ENCODE data around the gene LPIN2. TPM values are rescaled to one million over a fixed set of nuclear protein-coding genes. Genes with fewer than 3 reads are reported as not detected.

Gene LPIN2
- total and polyA plus RNA-seq, 2 of the 4 experiments (the other 2 are of a cell fraction): 16.2 to 21.9 TPM

DNA sequence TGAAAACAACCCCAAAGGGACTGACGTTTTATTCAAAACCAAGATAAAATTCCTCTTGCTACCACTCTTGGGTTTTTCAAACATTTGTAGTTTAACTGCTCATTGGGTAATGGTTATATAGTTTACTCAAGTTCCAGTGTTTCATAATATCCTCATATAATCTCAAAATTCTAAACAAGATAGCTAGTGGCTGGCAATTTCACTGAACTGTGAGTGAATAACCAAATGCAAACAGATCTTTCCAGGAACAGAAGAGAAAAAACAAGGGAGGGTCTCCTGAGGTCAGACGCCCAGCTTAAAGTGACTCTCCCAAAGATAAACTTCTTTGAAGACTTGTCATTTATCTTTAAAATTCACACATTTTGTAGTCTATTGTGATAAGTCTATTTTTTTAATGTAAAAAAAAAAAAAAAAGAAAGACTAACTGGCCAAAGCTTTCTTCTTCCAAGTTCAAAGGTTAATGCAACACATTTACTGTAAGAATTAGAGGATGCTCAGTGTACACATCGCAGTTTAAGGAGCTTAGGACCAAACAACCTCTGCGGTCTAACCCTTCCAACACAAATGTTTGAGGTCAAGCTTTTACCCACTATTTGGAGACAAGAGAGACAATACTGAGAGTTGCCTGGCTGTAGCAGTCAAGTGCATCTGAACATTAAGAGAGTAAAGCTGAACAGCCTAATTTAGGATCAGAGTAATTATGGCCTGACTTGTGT lies 26.6 kb downstream of the LPIN2 start:
- ATAC-seq (ENCODE audit: low read depth) (peak; percentile 45), DNase-seq (peak; percentile 58)
- Histone ChIP-seq H2BK5ac (ENCODE audit: low read depth, low read length, poor library complexity, severe bottlenecking) (peak overlapping the region; percentile 92), H3K14ac (replicated peaks; ENCODE audit: low read depth, low read length) (peak overlapping the region; percentile 69), H4K5ac (ENCODE audit: low read depth, low read length) (peak overlapping the region; percentile 93; the same call in 1 of the 2 replicates), H2BK20ac (ENCODE audit: low read depth, low read length) (peak overlapping the region; percentile 73), H3K4ac (ENCODE audit: low read depth, low read length) (peak overlapping the region; percentile 79), H3K23ac (ENCODE audit: low read depth, low read length) (peak overlapping the region; percentile 70), H3K18ac (ENCODE audit: low read depth, low read length) (peak overlapping the region; percentile 97; the same call in 1 of the 2 replicates), H2AK9ac (replicated peaks; ENCODE audit: low read depth, low read length, poor library complexity) (no peak overlapping the region), H3K36me3 (ENCODE audit: control insufficient read depth, insufficient read depth, low read length) (no peaks in the 10 kb centered on the region), H3K56ac (ENCODE audit: extremely low read depth, insufficient read depth, low read length) (peak overlapping the region; percentile 45; the same call in 1 of the 2 replicates), H3K4me2 (ENCODE audit: low read depth, low read length) (peak overlapping the region; percentile 69; the same call in 1 of the 2 replicates), H3K27ac (ENCODE audit: insufficient read depth, low read length) (peak overlapping the region; percentile 89; the same call in 1 of the 2 replicates), H3K4me3 (ENCODE audit: insufficient read depth, low read depth, low read length) (no peak overlapping the region), H3K4me1 (ENCODE audit: control insufficient read depth, insufficient read depth, low read length) (peaks cover 31% of the 10 kb centered on the region), H3K9me1 (ENCODE audit: insufficient read depth, low read length) (peaks cover 18% of the 10 kb centered on the region), H3K9me3 (ENCODE audit: control insufficient read depth, insufficient read depth, low read length) (peaks cover under 1% of the 10 kb centered on the region; the same call in 1 of the 2 replicates), H3K79me1 (ENCODE audit: low read depth in 1 of 2, low read length in 2 of 2) (peaks cover 27 to 64% of the 10 kb centered on the region in 2 experiments), H2BK15ac (ENCODE audit: low read depth, low read length) (peak overlapping the region; percentile 74; the same call in 1 of the 3 replicates), H4K91ac (ENCODE audit: insufficient read depth, low read depth, low read length) (peak overlapping the region; percentile 81), H4K20me1 (ENCODE audit: insufficient read depth, low read length) (peaks cover 6% of the 10 kb centered on the region; the same call in 1 of the 2 replicates), H3K27me3 (ENCODE audit: control insufficient read depth, insufficient read depth, low read length) (no peaks in the 10 kb centered on the region), H2AFZ (replicated peaks; ENCODE audit: low read length, poor library complexity) (no peak overlapping the region), H3K9ac (ENCODE audit: low read depth, low read length) (no peak overlapping the region), H2AK5ac (ENCODE audit: low read depth, low read length) (peak overlapping the region; percentile 65), H4K8ac (ENCODE audit: low read depth in 2 of 2, low read length in 2 of 2) (peak overlapping the region; percentile 33 to 42; a peak in 1 of 4 replicates), H2BK120ac (ENCODE audit: low read depth, low read length) (peak overlapping the region; percentile 60; the same call in 1 of the 2 replicates)
- intact Hi-C loops (cut with micrococcal nuclease): loop anchor here (5.0 kb wide), 3 partner anchors 54 to 261 kb away; partner anchors contain the start of gene MYL12A
- ChIA-PET CTCF (interaction anchor here (0.9 to 1.9 kb wide), 4 partner anchors 9 to 38 kb away, joined by 3 to 8 read pairs (median 4); no protein-coding TSS in a partner anchor), POLR2A (ENCODE audit: unreplicated experiment) (interaction anchor here (0.6 kb wide), 1 partner anchor 37 kb away, joined by 3 read pairs; no protein-coding TSS in a partner anchor)
- in situ Hi-C loops (cut with MboI; ENCODE audit: low sequenced_read_pairs): loop anchor here (25.0 kb wide), 1 partner anchor 626 kb away; no protein-coding TSS in a partner anchor
- dilution Hi-C loops (cut with HindIII; ENCODE audit: low sequenced_read_pairs, unreplicated experiment): no loop called here
- TF ChIP-seq, protein P1, sequence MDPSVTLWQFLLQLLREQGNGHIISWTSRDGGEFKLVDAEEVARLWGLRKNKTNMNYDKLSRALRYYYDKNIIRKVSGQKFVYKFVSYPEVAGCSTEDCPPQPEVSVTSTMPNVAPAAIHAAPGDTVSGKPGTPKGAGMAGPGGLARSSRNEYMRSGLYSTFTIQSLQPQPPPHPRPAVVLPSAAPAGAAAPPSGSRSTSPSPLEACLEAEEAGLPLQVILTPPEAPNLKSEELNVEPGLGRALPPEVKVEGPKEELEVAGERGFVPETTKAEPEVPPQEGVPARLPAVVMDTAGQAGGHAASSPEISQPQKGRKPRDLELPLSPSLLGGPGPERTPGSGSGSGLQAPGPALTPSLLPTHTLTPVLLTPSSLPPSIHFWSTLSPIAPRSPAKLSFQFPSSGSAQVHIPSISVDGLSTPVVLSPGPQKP (IDR thresholded peaks at IDR 0.05; ENCODE audit: borderline replicate concordance, low read depth, low read length): no peak
- TF ChIP-seq RCOR1 (IDR thresholded peaks at IDR 0.05; ENCODE audit: insufficient replicate concordance, low read length) (no peak), CEBPB (IDR thresholded peaks at IDR 0.05; ENCODE audit: low read depth, low read length) (peak; percentile 61; the same call in 1 of the 2 replicates), POLR2A (IDR thresholded peaks at IDR 0.05; ENCODE audit: low read depth, low read length) (no peak), MAFK (IDR thresholded peaks at IDR 0.05; ENCODE audit: low read depth, low read length) (no peak), NFE2L2 (IDR thresholded peaks at IDR 0.05; ENCODE audit: low read depth, low read length) (no peak)
- no TSS peak for BruUV-seq (replicated peaks)
- no CpG with 5 or more reads among the region's 4 CpGs for WGBS, 2 experiments (ENCODE audit: extremely low coverage in 2 of 2, insufficient read length in 1 of 2)

All from IMR-90 (cell line).